GM20000 (cell line): ENCODE data around the gene UBASH3B.
"Not testable (repeated sequence)": the region's sequence is repeated elsewhere in the genome, so short reads cannot be mapped to it uniquely, and the experiment has no call there.

ENCODE experiments used
- DNase-seq: peaks from one replicate; pipeline ENCODE4 v3.0.0; 2012; ENCODE audit warnings: low spot score
- TF ChIP-seq, protein P1 (sequence below): IDR thresholded peaks from 2 replicates; pipeline ENCODE4 v1.5.1; 2012; ENCODE audit warnings: mild to moderate bottlenecking, control low read depth; ENCODE audit errors: extremely low read depth, missing control alignments

Gene UBASH3B

DNA sequence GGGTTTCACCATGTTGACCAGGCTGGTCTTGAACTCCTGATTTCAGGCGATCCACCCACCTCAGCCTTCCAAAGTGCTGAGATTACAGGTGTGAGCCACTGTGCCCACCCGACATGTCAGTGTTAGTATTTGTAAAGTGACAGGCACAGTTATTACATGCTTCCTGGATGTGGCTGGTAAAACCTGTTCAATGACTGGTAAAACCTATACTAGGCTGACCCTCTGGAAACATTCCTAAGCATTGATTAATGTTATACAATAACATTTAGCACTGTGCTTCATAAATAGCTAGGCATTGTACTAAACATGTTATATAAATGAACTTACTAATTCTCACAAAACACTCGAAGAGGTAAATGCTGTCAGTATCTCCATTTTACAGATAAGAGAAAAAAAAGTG, 206.1 kb downstream of the UBASH3B start:
- TF ChIP-seq, protein P1, sequence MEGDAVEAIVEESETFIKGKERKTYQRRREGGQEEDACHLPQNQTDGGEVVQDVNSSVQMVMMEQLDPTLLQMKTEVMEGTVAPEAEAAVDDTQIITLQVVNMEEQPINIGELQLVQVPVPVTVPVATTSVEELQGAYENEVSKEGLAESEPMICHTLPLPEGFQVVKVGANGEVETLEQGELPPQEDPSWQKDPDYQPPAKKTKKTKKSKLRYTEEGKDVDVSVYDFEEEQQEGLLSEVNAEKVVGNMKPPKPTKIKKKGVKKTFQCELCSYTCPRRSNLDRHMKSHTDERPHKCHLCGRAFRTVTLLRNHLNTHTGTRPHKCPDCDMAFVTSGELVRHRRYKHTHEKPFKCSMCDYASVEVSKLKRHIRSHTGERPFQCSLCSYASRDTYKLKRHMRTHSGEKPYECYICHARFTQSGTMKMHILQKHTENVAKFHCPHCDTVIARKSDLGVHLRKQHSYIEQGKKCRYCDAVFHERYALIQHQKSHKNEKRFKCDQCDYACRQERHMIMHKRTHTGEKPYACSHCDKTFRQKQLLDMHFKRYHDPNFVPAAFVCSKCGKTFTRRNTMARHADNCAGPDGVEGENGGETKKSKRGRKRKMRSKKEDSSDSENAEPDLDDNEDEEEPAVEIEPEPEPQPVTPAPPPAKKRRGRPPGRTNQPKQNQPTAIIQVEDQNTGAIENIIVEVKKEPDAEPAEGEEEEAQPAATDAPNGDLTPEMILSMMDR: no peak
- DNase-seq: no peak

DNA sequence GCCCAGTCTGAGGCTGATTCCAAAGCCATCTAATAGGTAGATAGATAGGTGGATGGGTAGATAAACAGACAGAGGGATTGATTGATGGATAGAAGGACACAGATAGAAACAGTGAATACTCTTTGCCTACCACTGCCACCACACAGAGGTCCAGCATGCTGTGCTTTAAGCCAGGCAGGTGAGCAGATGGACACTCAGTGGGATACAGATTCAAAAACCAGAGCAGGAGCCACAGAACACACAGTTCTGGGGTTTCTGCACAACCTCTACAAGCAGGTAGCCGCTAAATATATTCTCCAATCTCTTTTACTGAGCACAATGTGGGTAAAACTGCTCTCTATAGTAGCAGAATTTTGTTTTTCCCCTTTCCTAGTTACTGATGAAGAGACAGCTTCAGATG, 206.6 kb downstream of the UBASH3B start:
- DNase-seq: no peak
- TF ChIP-seq, protein P1: no peak

DNA sequence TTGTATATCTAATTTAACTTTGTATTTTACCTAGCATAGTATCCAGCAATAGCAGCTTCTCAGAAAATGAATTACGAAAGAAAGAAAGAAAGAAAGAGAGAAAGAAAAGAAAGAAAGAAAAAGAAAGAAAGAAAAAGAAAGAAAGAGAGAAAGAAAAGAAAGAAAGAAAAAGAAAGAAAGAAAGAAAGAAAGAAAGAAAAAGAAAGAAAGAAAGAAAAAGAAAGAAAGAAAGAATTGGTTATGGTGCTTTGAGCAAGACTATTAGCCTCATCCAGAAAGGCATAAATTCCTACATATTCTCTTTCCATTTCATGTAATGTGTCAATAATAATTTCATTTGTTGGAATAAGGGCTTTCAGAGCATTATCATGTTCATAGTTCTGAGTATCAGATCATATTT, 207.6 kb downstream of the UBASH3B start:
- not testable (repeated sequence) for DNase-seq

DNA sequence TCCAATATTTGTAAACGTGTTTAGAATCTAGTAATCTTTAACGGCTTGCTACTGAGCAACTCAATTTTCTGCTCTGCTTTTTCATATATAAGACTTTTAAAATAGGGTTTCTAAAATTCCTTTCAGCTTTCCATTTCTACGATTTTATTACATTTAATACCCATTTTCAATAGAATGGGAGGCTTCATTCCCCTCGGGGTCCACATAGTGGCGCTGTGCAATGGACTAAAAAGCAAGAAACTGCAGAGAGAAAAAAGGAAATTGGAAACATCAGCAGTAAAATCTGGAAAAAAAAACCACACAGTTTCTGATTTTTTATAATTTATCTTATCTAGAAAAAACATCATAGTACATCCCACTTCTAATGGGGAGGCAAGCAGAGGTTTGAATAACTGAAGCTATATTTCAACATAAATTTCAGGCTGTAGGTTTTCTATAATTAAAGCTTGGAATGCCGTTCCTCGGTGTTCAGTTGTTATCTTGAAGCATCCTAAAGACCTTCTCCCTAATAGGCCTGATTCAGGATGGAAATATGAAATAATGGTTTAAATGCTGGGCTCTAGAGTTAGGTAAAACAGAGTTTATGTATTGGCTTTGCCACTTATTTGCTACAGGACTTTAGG, 208.3 kb downstream of the UBASH3B start:
- no peak for DNase-seq
- TF ChIP-seq, protein P1: peak; percentile 46
